ENCODE data around the gene IL16.
A peak's percentile ranks its signal among the peaks of the same experiment; 100 is the strongest.

The IL16 gene

DNA sequence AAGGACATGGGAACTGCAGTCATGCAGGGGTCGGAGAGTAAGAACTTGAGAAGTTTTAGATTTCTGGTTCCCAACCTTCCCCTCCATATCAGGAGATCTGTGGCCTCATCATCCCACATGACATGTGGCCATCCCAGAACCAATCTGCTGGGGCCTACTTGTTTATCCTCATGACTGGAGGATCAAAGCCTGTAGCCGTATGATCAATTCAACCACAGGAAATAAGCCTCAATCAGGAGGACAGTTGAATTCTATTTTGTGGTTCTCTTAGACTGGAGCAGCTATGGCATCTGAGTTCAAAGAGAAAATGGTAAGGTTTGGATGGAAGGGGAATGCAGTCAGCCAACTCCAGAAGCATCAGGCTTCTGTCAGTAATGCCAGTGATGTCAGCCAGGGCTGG, 57.2 kb downstream of the IL16 start:
- no peak overlapping the region for H3K4me3 ChIP-seq (ENCODE audit: control insufficient read depth in 1 of 7, extremely low read depth in 1 of 7, insufficient read depth in 4 of 7, low read depth in 2 of 7, low read length in 6 of 7)
- H3K9me3 ChIP-seq (ENCODE audit: control extremely low read depth in 1 of 5, control insufficient read depth in 4 of 5, insufficient read depth in 2 of 5, low read depth in 1 of 5, low read length in 4 of 5), result peaks cover 0 to 7% (median 3%) of the 10 kb centered on the region in 5 experiments
- 57% methylated on average over 1 of the region's 2 CpGs for WGBS (ENCODE audit: insufficient coverage)
- no peak for DNase-seq
- H3K36me3 ChIP-seq (ENCODE audit: control insufficient read depth in 4 of 4, insufficient read depth in 4 of 4, low read length in 3 of 4), result no peaks in the 10 kb centered on the region
- no peak overlapping the region for H3K27ac ChIP-seq (ENCODE audit: insufficient read depth in 1 of 2, low read depth in 1 of 2, low read length in 2 of 2, poor library complexity in 1 of 2, severe bottlenecking in 2 of 2)
- CTCF ChIA-PET, result interaction anchor here (1.1 to 16.8 kb wide), 6 partner anchors 12 to 146 kb away, joined by 3 to 294 read pairs (median 4); no protein-coding TSS in a partner anchor
- H3K4me1 ChIP-seq (ENCODE audit: control extremely low read depth in 1 of 4, control insufficient read depth in 4 of 4, insufficient read depth in 4 of 4, low read length in 3 of 4), result no peaks in the 10 kb centered on the region
- H3K27me3 ChIP-seq (replicated peaks in 2 of 5; ENCODE audit: control insufficient read depth in 4 of 5, insufficient read depth in 5 of 5, low read length in 4 of 5), result no peaks in the 10 kb centered on the region
- POLR2A ChIA-PET, result no interaction called here

- Histone ChIP-seq H3K4me3 (ENCODE audit: control insufficient read depth in 1 of 7, extremely low read depth in 1 of 7, insufficient read depth in 4 of 7, low read depth in 2 of 7, low read length in 6 of 7) (no peak overlapping the region), H3K9me3 (ENCODE audit: control extremely low read depth in 1 of 5, control insufficient read depth in 4 of 5, insufficient read depth in 2 of 5, low read depth in 1 of 5, low read length in 4 of 5) (peaks cover 0 to 7% (median 3%) of the 10 kb centered on the region in 5 experiments), H3K27me3 (replicated peaks in 2 of 5; ENCODE audit: control insufficient read depth in 4 of 5, insufficient read depth in 5 of 5, low read length in 4 of 5) (no peaks in the 10 kb centered on the region), H3K4me1 (ENCODE audit: control extremely low read depth in 1 of 4, control insufficient read depth in 4 of 4, insufficient read depth in 4 of 4, low read length in 3 of 4) (no peaks in the 10 kb centered on the region), H3K27ac (ENCODE audit: insufficient read depth in 1 of 2, low read depth in 1 of 2, low read length in 2 of 2, poor library complexity in 1 of 2, severe bottlenecking in 2 of 2) (no peak overlapping the region), H3K36me3 (ENCODE audit: control insufficient read depth in 4 of 4, insufficient read depth in 4 of 4, low read length in 3 of 4) (no peaks in the 10 kb centered on the region)
- ChIA-PET POLR2A (no interaction called here), CTCF (interaction anchor here (0.9 to 16.8 kb wide), 8 partner anchors 10 to 147 kb away, joined by 3 to 294 read pairs (median 4); no protein-coding TSS in a partner anchor)
- 90% methylated on average over 2 of the region's 5 CpGs for WGBS (ENCODE audit: insufficient coverage)
- no peak for DNase-seq
These were observed 57.7 kb downstream of the IL16 start for GRCh38 chr15:81254277-81254915.

GRCh38 chr15:81254916-81255290, 58.2 kb downstream of the IL16 start:
- Histone ChIP-seq H3K4me3 (ENCODE audit: control insufficient read depth in 1 of 7, extremely low read depth in 1 of 7, insufficient read depth in 4 of 7, low read depth in 2 of 7, low read length in 6 of 7) (no peak overlapping the region), H3K9me3 (ENCODE audit: control extremely low read depth in 1 of 5, control insufficient read depth in 4 of 5, insufficient read depth in 2 of 5, low read depth in 1 of 5, low read length in 4 of 5) (peaks cover 0 to 4% (median 3%) of the 10 kb centered on the region in 5 experiments), H3K36me3 (ENCODE audit: control insufficient read depth in 4 of 4, insufficient read depth in 4 of 4, low read length in 3 of 4) (no peaks in the 10 kb centered on the region), H3K27ac (ENCODE audit: insufficient read depth in 1 of 2, low read depth in 1 of 2, low read length in 2 of 2, poor library complexity in 1 of 2, severe bottlenecking in 2 of 2) (no peak overlapping the region), H3K27me3 (replicated peaks in 2 of 5; ENCODE audit: control insufficient read depth in 4 of 5, insufficient read depth in 5 of 5, low read length in 4 of 5) (no peaks in the 10 kb centered on the region), H3K4me1 (ENCODE audit: control extremely low read depth in 1 of 4, control insufficient read depth in 4 of 4, insufficient read depth in 4 of 4, low read length in 3 of 4) (no peaks in the 10 kb centered on the region)
- ChIA-PET CTCF (interaction anchor here (0.9 to 16.8 kb wide), 7 partner anchors 9 to 147 kb away, joined by 3 to 294 read pairs (median 4); no protein-coding TSS in a partner anchor), POLR2A (no interaction called here)
- 100% methylated on average over 3 of the region's 3 CpGs for WGBS (ENCODE audit: insufficient coverage)
- DNase-seq, result no peak

DNA sequence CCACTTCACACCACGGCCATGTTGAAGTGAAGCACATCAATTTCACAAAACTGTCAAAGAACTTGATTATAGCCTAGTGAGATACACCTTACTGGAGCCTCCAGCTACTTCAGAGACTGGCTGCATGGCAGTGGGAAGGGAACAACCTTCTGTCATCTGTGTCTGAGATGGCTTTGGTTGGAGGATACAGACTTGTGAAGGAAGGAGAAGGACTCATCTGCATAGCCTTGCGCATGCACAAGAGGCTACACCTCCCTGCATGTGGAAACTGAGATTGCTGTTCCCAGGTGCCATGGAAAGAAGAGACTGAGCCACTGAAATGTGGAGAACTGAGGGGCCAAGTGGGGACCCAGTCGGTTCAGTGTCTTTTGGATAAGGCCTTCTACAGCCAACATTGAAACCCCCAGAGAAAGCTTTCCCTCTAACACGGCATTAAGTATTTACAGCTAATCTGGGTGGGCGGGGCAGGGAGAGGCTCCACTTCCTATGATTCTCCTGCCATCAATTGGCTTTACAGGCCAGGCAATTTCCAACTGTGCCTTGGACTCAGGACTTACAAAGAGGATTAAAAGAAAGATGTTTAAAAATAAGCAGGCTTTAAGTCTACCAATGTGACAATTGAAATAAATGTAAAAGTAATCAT, 58.8 kb downstream of the IL16 start:
- H3K4me1 ChIP-seq (ENCODE audit: control extremely low read depth in 1 of 4, control insufficient read depth in 4 of 4, insufficient read depth in 4 of 4, low read length in 3 of 4), result no peaks in the 10 kb centered on the region
- CTCF ChIA-PET, result interaction anchor here (0.9 to 16.8 kb wide), 6 partner anchors 9 to 99 kb away, joined by 3 to 294 read pairs (median 5); no protein-coding TSS in a partner anchor
- H3K27ac ChIP-seq (ENCODE audit: insufficient read depth in 1 of 2, low read depth in 1 of 2, low read length in 2 of 2, poor library complexity in 1 of 2, severe bottlenecking in 2 of 2), result no peak overlapping the region
- H3K9me3 ChIP-seq (ENCODE audit: control extremely low read depth in 1 of 5, control insufficient read depth in 4 of 5, insufficient read depth in 2 of 5, low read depth in 1 of 5, low read length in 4 of 5), result peaks cover 0 to 3% (median 0%) of the 10 kb centered on the region in 5 experiments
- 91% methylated on average over 4 of the region's 5 CpGs for WGBS (ENCODE audit: insufficient coverage)
- no peaks in the 10 kb centered on the region for H3K27me3 ChIP-seq (replicated peaks in 2 of 5; ENCODE audit: control insufficient read depth in 4 of 5, insufficient read depth in 5 of 5, low read length in 4 of 5)
- POLR2A ChIA-PET, result no interaction called here
- no peak overlapping the region for H3K4me3 ChIP-seq (ENCODE audit: control insufficient read depth in 1 of 7, extremely low read depth in 1 of 7, insufficient read depth in 4 of 7, low read depth in 2 of 7, low read length in 6 of 7)
- no peaks in the 10 kb centered on the region for H3K36me3 ChIP-seq (ENCODE audit: control insufficient read depth in 4 of 4, insufficient read depth in 4 of 4, low read length in 3 of 4)
- no peak for DNase-seq

- Histone ChIP-seq H3K4me3 (ENCODE audit: control insufficient read depth in 1 of 7, extremely low read depth in 1 of 7, insufficient read depth in 4 of 7, low read depth in 2 of 7, low read length in 6 of 7) (no peak overlapping the region), H3K27ac (ENCODE audit: insufficient read depth in 1 of 2, low read depth in 1 of 2, low read length in 2 of 2, poor library complexity in 1 of 2, severe bottlenecking in 2 of 2) (no peak overlapping the region), H3K36me3 (ENCODE audit: control insufficient read depth in 4 of 4, insufficient read depth in 4 of 4, low read length in 3 of 4) (no peaks in the 10 kb centered on the region), H3K4me1 (ENCODE audit: control extremely low read depth in 1 of 4, control insufficient read depth in 4 of 4, insufficient read depth in 4 of 4, low read length in 3 of 4) (no peaks in the 10 kb centered on the region), H3K27me3 (replicated peaks in 2 of 5; ENCODE audit: control insufficient read depth in 4 of 5, insufficient read depth in 5 of 5, low read length in 4 of 5) (no peaks in the 10 kb centered on the region), H3K9me3 (ENCODE audit: control extremely low read depth in 1 of 5, control insufficient read depth in 4 of 5, insufficient read depth in 2 of 5, low read depth in 1 of 5, low read length in 4 of 5) (peaks cover 0 to 1% (median 0%) of the 10 kb centered on the region in 5 experiments)
- DNase-seq, result no peak
- ChIA-PET CTCF (interaction anchor here (0.7 to 16.8 kb wide), 3 partner anchors 10 to 100 kb away, joined by 3 to 294 read pairs (median 6); no protein-coding TSS in a partner anchor), POLR2A (interaction anchor here (0.7 kb wide), 1 partner anchor 99 kb away, joined by 3 read pairs; no protein-coding TSS in a partner anchor)
These were observed 59.3 kb downstream of the IL16 start for GRCh38 chr15:81255958-81256320.

GRCh38 chr15:81256916-81257315, 60.2 kb downstream of the IL16 start:
- no peak overlapping the region for H3K4me3 ChIP-seq (ENCODE audit: control insufficient read depth in 1 of 7, extremely low read depth in 1 of 7, insufficient read depth in 4 of 7, low read depth in 2 of 7, low read length in 6 of 7)
- no peaks in the 10 kb centered on the region for H3K9me3 ChIP-seq (ENCODE audit: control extremely low read depth in 1 of 5, control insufficient read depth in 4 of 5, insufficient read depth in 2 of 5, low read depth in 1 of 5, low read length in 4 of 5)
- POLR2A ChIA-PET, result interaction anchor here (0.7 kb wide), 1 partner anchor 100 kb away, joined by 3 read pairs; no protein-coding TSS in a partner anchor
- CTCF ChIA-PET, result interaction anchor here (0.6 to 16.8 kb wide), 5 partner anchors 9 to 270 kb away, joined by 3 to 294 read pairs (median 3); no protein-coding TSS in a partner anchor
- H3K27me3 ChIP-seq (replicated peaks in 2 of 5; ENCODE audit: control insufficient read depth in 4 of 5, insufficient read depth in 5 of 5, low read length in 4 of 5), result no peaks in the 10 kb centered on the region
- H3K27ac ChIP-seq (ENCODE audit: insufficient read depth in 1 of 2, low read depth in 1 of 2, low read length in 2 of 2, poor library complexity in 1 of 2, severe bottlenecking in 2 of 2), result no peak overlapping the region
- no peaks in the 10 kb centered on the region for H3K4me1 ChIP-seq (ENCODE audit: control extremely low read depth in 1 of 4, control insufficient read depth in 4 of 4, insufficient read depth in 4 of 4, low read length in 3 of 4)
- DNase-seq, result peak; percentile 57 to 74 (median 71)
- no peaks in the 10 kb centered on the region for H3K36me3 ChIP-seq (ENCODE audit: control insufficient read depth in 4 of 4, insufficient read depth in 4 of 4, low read length in 3 of 4)
- WGBS (ENCODE audit: insufficient coverage), result no CpG with 5 or more reads among the region's 1 CpG

DNA sequence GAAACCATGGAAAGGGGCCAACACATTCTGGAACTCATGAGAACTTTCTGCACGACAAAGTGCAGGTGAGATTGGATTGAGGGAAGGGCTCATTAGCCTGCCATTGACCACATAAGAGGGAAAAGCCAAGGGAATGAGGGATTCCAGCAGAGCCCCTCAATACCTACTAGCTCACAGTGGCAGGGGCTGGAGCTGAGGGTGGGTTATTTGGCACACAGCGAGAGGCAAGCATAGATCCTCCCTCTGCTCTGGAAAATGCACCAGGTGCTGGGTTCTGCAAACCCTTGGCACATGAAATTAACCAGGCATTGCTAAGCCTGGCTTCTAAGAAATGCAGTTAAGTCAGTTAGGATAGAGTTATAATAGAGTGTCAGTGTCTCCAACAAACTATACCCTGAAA, 60.8 kb downstream of the IL16 start:
- CTCF ChIA-PET, result interaction anchor here (1.5 to 16.8 kb wide), 4 partner anchors 9 to 101 kb away, joined by 3 to 294 read pairs (median 7); no protein-coding TSS in a partner anchor
- 13% methylated on average over 1 of the region's 2 CpGs for WGBS (ENCODE audit: insufficient coverage)
- Histone ChIP-seq H3K4me3 (ENCODE audit: control insufficient read depth in 1 of 7, extremely low read depth in 1 of 7, insufficient read depth in 4 of 7, low read depth in 2 of 7, low read length in 6 of 7) (no peak overlapping the region), H3K36me3 (ENCODE audit: control insufficient read depth in 4 of 4, insufficient read depth in 4 of 4, low read length in 3 of 4) (no peaks in the 10 kb centered on the region), H3K4me1 (ENCODE audit: control extremely low read depth in 1 of 4, control insufficient read depth in 4 of 4, insufficient read depth in 4 of 4, low read length in 3 of 4) (no peaks in the 10 kb centered on the region), H3K27me3 (replicated peaks in 2 of 5; ENCODE audit: control insufficient read depth in 4 of 5, insufficient read depth in 5 of 5, low read length in 4 of 5) (no peaks in the 10 kb centered on the region), H3K9me3 (ENCODE audit: control extremely low read depth in 1 of 5, control insufficient read depth in 4 of 5, insufficient read depth in 2 of 5, low read depth in 1 of 5, low read length in 4 of 5) (no peaks in the 10 kb centered on the region), H3K27ac (ENCODE audit: insufficient read depth in 1 of 2, low read depth in 1 of 2, low read length in 2 of 2, poor library complexity in 1 of 2, severe bottlenecking in 2 of 2) (no peak overlapping the region)
- no peak for DNase-seq
- POLR2A ChIA-PET, result no interaction called here

Measured in common myeloid progenitor, CD34-positive (primary cell).